Osteoblast (primary cell): ENCODE data around the gene MSL1. TPM values are rescaled to one million over a fixed set of nuclear protein-coding genes. Genes with fewer than 3 reads are reported as not detected.

Experiments used
- DNase-seq: peaks from one replicate; pipeline ENCODE4 v3.0.0; 2011; ENCODE audit warnings: low spot score, mixed read lengths; ENCODE audit not compliant: insufficient read length; ENCODE audit errors: missing footprints
- H2AFZ ChIP-seq: 2 replicates; pipeline ENCODE4 v1.6.0; 2011; ENCODE audit warnings: mild to moderate bottlenecking, low read length
- H3K27ac ChIP-seq: 2 replicates; pipeline ENCODE4 v1.5.1; 2011; ENCODE audit warnings: mild to moderate bottlenecking, low read depth, low read length, moderate library complexity
- H3K27me3 ChIP-seq: 2 replicates; pipeline ENCODE4 v1.6.0; 2012; ENCODE audit warnings: mild to moderate bottlenecking, control low read depth, inconsistent platforms, low read length, moderate library complexity; ENCODE audit not compliant: insufficient read depth
- H3K36me3 ChIP-seq: 2 replicates; pipeline ENCODE4 v1.5.1; 2011; ENCODE audit warnings: mild to moderate bottlenecking, low read length, control low read depth, moderate library complexity; ENCODE audit not compliant: insufficient read depth
- H3K4me1 ChIP-seq: 2 replicates; pipeline ENCODE4 v1.5.1; 2011; ENCODE audit warnings: mild to moderate bottlenecking, low read length, control low read depth, moderate library complexity; ENCODE audit not compliant: insufficient read depth
- H3K4me2 ChIP-seq: 2 replicates; pipeline ENCODE4 v1.6.0; 2011; ENCODE audit warnings: mild to moderate bottlenecking, low read length; ENCODE audit not compliant: insufficient read depth
- H3K4me3 ChIP-seq: fragments of 200-600 bp; sonication (generic); 3 replicates; pipeline ENCODE4 v1.5.1; 2012; ENCODE audit warnings: mild to moderate bottlenecking, low read length, inconsistent platforms; ENCODE audit not compliant: insufficient read depth
- H3K79me2 ChIP-seq: 2 replicates; pipeline ENCODE4 v1.6.0; 2012; ENCODE audit warnings: mild to moderate bottlenecking, low read length, control low read depth, inconsistent platforms; ENCODE audit not compliant: insufficient read depth
- H3K9me3 ChIP-seq: 2 replicates; pipeline ENCODE4 v1.5.1; 2011; ENCODE audit warnings: low read depth, low read length, control low read depth
- H4K20me1 ChIP-seq: 2 replicates; pipeline ENCODE4 v1.6.0; 2012; ENCODE audit warnings: mild to moderate bottlenecking, low read length, control low read depth; ENCODE audit not compliant: insufficient read depth
- CTCF ChIP-seq: IDR thresholded peaks from 2 replicates; pipeline ENCODE4 v1.5.1; 2011; ENCODE audit warnings: mild to moderate bottlenecking, low read depth, low read length, moderate library complexity; ENCODE audit errors: extremely low read depth
- total RNA-seq: library from RNA; depleted of rRNA; stranded (reverse); fragments of >200 nt; gene quantifications from 2 replicates; pipeline ENCODE4 v1.2.3, GENCODE V29; 2012

Gene MSL1
- total RNA-seq, 1 donor, result 60.1 TPM

DNA sequence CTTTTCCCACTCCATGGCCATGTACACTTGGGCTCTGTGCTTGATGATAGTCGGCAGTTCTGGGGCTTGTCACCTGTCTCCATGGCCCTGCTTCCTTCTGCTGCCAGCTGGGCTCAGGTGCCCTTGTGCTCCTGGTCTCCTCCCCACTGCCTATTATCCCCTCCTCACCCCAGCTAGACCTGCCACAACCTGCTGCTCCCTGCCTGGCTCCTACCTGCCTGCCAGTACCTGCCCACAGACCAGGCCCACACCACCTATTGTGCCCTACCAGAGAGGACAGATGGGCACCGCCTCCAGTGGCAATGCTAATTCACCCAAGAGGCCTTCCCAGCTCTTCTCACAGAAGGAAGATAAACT, 55.0 kb downstream of the MSL1 start:
- peak overlapping the region; percentile 72 for H3K4me2 ChIP-seq
- H3K79me2 ChIP-seq, result no peaks in the 10 kb centered on the region
- H3K27me3 ChIP-seq, result no peaks in the 10 kb centered on the region
- H2AFZ ChIP-seq, result no peak overlapping the region
- no peaks in the 10 kb centered on the region for H3K9me3 ChIP-seq
- peaks cover 5% of the 10 kb centered on the region for H4K20me1 ChIP-seq
- TF ChIP-seq CTCF, result no peak
- H3K4me3 ChIP-seq, result no peak overlapping the region
- H3K4me1 ChIP-seq, result peaks cover 18% of the 10 kb centered on the region
- peaks cover 18% of the 10 kb centered on the region for H3K36me3 ChIP-seq
- H3K27ac ChIP-seq, result no peak overlapping the region
- DNase-seq, result no peak

- Histone ChIP-seq H3K4me3 (peak within 1 kb of the TSS; percentile 72), H3K27me3 (no peaks in the 10 kb centered on the region), H3K4me1 (peaks cover 17% of the 10 kb centered on the region), H4K20me1 (peaks cover 5% of the 10 kb centered on the region), H3K9me3 (no peaks in the 10 kb centered on the region), H2AFZ (peak within 1 kb of the TSS; percentile 47), H3K27ac (no peak within 1 kb of the TSS), H3K79me2 (no peaks in the 10 kb centered on the region), H3K4me2 (peak within 1 kb of the TSS; percentile 76), H3K36me3 (peaks cover 11% of the 10 kb centered on the region)
- DNase-seq, result peak; percentile 97
- no peak for TF ChIP-seq CTCF
These were observed 55.6 kb downstream of the MSL1 start, which contains the start of gene RAPGEFL1 for GRCh38 chr17:40177275-40177874. TSS of gene RAPGEFL1 (plus strand) at chr17:40177470. CDS start at chr17:40177862, 392 bp downstream.

GRCh38 chr17:40178021-40178601, 56.3 kb downstream of the MSL1 start:
- DNase-seq, result peak; percentile 76
- Histone ChIP-seq H3K4me3 (no peak overlapping the region), H3K36me3 (peaks cover 6% of the 10 kb centered on the region), H3K27me3 (no peaks in the 10 kb centered on the region), H2AFZ (no peak overlapping the region), H3K4me2 (peak overlapping the region; percentile 76), H3K9me3 (no peaks in the 10 kb centered on the region), H3K4me1 (peaks cover 17% of the 10 kb centered on the region), H3K79me2 (no peaks in the 10 kb centered on the region), H3K27ac (no peak overlapping the region), H4K20me1 (peaks cover 5% of the 10 kb centered on the region)
- TF ChIP-seq CTCF, result no peak

- Histone ChIP-seq H3K4me3 (no peak overlapping the region), H3K36me3 (peaks cover under 1% of the 10 kb centered on the region), H3K27ac (no peak overlapping the region), H3K79me2 (no peaks in the 10 kb centered on the region), H3K9me3 (no peaks in the 10 kb centered on the region), H3K4me2 (no peak overlapping the region), H4K20me1 (peaks cover 5% of the 10 kb centered on the region), H2AFZ (no peak overlapping the region), H3K27me3 (no peaks in the 10 kb centered on the region), H3K4me1 (peaks cover 17% of the 10 kb centered on the region)
- peak; percentile 76 for DNase-seq
- no peak for TF ChIP-seq CTCF
These were observed 56.9 kb downstream of the MSL1 start for GRCh38 chr17:40178660-40179059.
